Panc1 (cell line): ENCODE measurements around the gene CIB4. TPM values are rescaled to one million over a fixed set of nuclear protein-coding genes. Genes with fewer than 3 reads are reported as not detected.
"Not testable (repeated sequence)": the region's sequence is repeated elsewhere in the genome, so short reads cannot be mapped to it uniquely, and the experiment has no call there.

Experiments used
- ATAC-seq: fragments of 200-7000 bp; cut with Tn5 transposase; 2 replicates; pipeline ENCODE4 v1.9.1; 2020; ENCODE audit warnings: mild to moderate bottlenecking, moderate library complexity
- BruUV-seq: library from RNA; stranded (reverse); fragments of 400-500 nt; replicated peaks from 2 replicates; lab custom pipeline; 2021; lab: Mats Ljungman, UMichigan
- CTCF ChIA-PET: fragments of 300-600 bp; sonication (Branson Sonifier 250); formaldehyde crosslinking; loops from one replicate; lab custom pipeline; 2022; ENCODE audit warnings: antibody characterized with exemption; lab: Charles Lee
- POLR2A ChIA-PET: fragments of 300-600 bp; sonication (Branson Sonifier 250); formaldehyde crosslinking; loops from one replicate; lab custom pipeline; 2022; ENCODE audit warnings: antibody characterized with exemption; lab: Charles Lee
- DNase-seq: peaks from one replicate; pipeline ENCODE4 v3.0.0-alpha.2; 2010; ENCODE audit warnings: low read depth, low spot score
- H3K27ac ChIP-seq: 2 replicates; pipeline ENCODE4 v1.5.1; 2011; ENCODE audit warnings: mild to moderate bottlenecking, low read length, inconsistent platforms
- H3K27me3 ChIP-seq: fragments of 200-500 bp; sonication (Bioruptor generic); 2 replicates; pipeline ENCODE4 v1.6.0; 2014; ENCODE audit warnings: low read length, inconsistent platforms; ENCODE audit not compliant: control insufficient read depth, insufficient read depth
- H3K36me3 ChIP-seq: fragments of 200-500 bp; sonication (Bioruptor generic); 2 replicates; pipeline ENCODE4 v1.5.1; 2014; ENCODE audit warnings: inconsistent platforms, mild to moderate bottlenecking, low read length, moderate library complexity; ENCODE audit not compliant: control insufficient read depth, insufficient read depth
- H3K4me1 ChIP-seq: 2 replicates; pipeline ENCODE4 v1.5.1; 2011; ENCODE audit warnings: inconsistent platforms, mild to moderate bottlenecking, low read length, moderate library complexity; ENCODE audit not compliant: control insufficient read depth, insufficient read depth
- H3K4me3 ChIP-seq, 2 experiments: 2 replicates each; pipeline ENCODE4 v1.5.1; 2011 to 2012; ENCODE audit warnings: low read depth in 2 of 2, low read length in 2 of 2, mild to moderate bottlenecking in 2 of 2, inconsistent platforms in 1 of 2, moderate library complexity in 1 of 2
- H3K9me3 ChIP-seq: fragments of 200-500 bp; sonication (Bioruptor generic); 2 replicates; pipeline ENCODE4 v1.5.1; 2014; ENCODE audit warnings: low read depth, mild to moderate bottlenecking, inconsistent platforms, low read length, moderate library complexity; ENCODE audit not compliant: control insufficient read depth, insufficient read depth
- CTCF ChIP-seq: fragments of 450-650 bp; IDR thresholded peaks from 2 replicates; pipeline ENCODE4 v1.5.1; 2017; ENCODE audit warnings: mild to moderate bottlenecking
- POLR2AphosphoS5 ChIP-seq: IDR thresholded peaks from 2 replicates; pipeline ENCODE4 v1.6.1; 2012; ENCODE audit warnings: mild to moderate bottlenecking, low read depth, low read length, moderate library complexity
- REST ChIP-seq, 2 experiments: IDR thresholded peaks; 2 replicates each; pipeline ENCODE4 v1.6.1; 2011 to 2012; ENCODE audit warnings: low read depth in 2 of 2, control low read depth in 1 of 2, low read length in 1 of 2, mild to moderate bottlenecking in 1 of 2, moderate library complexity in 1 of 2; ENCODE audit not compliant: insufficient read depth in 1 of 2
- SIN3A ChIP-seq: IDR thresholded peaks from 2 replicates; pipeline ENCODE4 v1.6.1; 2012; ENCODE audit warnings: low read depth, mild to moderate bottlenecking, low read length, moderate library complexity, borderline replicate concordance; ENCODE audit not compliant: insufficient read depth
- TCF7L2 ChIP-seq: IDR thresholded peaks from 2 replicates; pipeline ENCODE4 v1.6.1; 2011; ENCODE audit warnings: mild to moderate bottlenecking, low read depth, low read length, inconsistent platforms
- in situ Hi-C: cut with HindIII; loops from 2 replicates; pipeline ENCODE4 v1.10.0; 2016; ENCODE audit warnings: low sequenced_read_pairs, low pct_unique_long_range_greater_than_20kb
- intact Hi-C: fragments of 100-400 bp; cut with micrococcal nuclease; formaldehyde crosslinking; loops from one replicate; pipeline ENCODE4 v1.10.0; 2022; ENCODE audit not compliant: unreplicated experiment
- total RNA-seq: library from RNA; stranded (reverse); gene quantifications from one replicate; pipeline ENCODE4 v1.2.1, GENCODE V29; 2021; ENCODE audit not compliant: unreplicated experiment

The CIB4 gene
- total RNA-seq, 1 experiment from 2014 or later = 0.33 TPM

- in situ Hi-C loops (no loop called here), intact Hi-C loops (no loop called here)
- TF ChIP-seq SIN3A (no peak), REST (IDR thresholded peaks at IDR 0.05; ENCODE audit: insufficient read depth in 1 of 2, low read depth in 2 of 2, low read length in 1 of 2) (no peak), TCF7L2 (no peak), CTCF (no peak), POLR2AphosphoS5 (no peak)
- H3K27ac ChIP-seq = no peak overlapping the region
- ChIA-PET POLR2A (no interaction called here), CTCF (no interaction called here)
- peaks cover 8% of the 10 kb centered on the region for H3K27me3 ChIP-seq
- H3K36me3 ChIP-seq = no peaks in the 10 kb centered on the region
- no peak overlapping the region for H3K4me3 ChIP-seq
- no peaks in the 10 kb centered on the region for H3K4me1 ChIP-seq
- DNase-seq (no peak), ATAC-seq (no peak)
- H3K9me3 ChIP-seq = no peaks in the 10 kb centered on the region
- no TSS peak for BruUV-seq
These were observed 25.5 kb upstream of the CIB4 start for GRCh38 chr2:26666671-26667070.

- ATAC-seq, BruUV-seq, H3K4me3 ChIP-seq, H3K9me3 ChIP-seq, POLR2A ChIA-PET, H3K4me1 ChIP-seq, H3K27ac ChIP-seq, DNase-seq, H3K36me3 ChIP-seq, intact Hi-C loops, H3K27me3 ChIP-seq, CTCF ChIA-PET, in situ Hi-C loops: not testable (repeated sequence)
These were observed 24.1 kb upstream of the CIB4 start for GRCh38 chr2:26665296-26665695.

GRCh38 chr2:26660363-26660962, 19.3 kb upstream of the CIB4 start:
- H3K27ac ChIP-seq = no peak overlapping the region
- in situ Hi-C loops (no loop called here), intact Hi-C loops (no loop called here)
- BruUV-seq = no TSS peak
- ChIA-PET POLR2A (no interaction called here), CTCF (no interaction called here)
- H3K4me1 ChIP-seq = no peaks in the 10 kb centered on the region
- H3K9me3 ChIP-seq = peaks cover 10% of the 10 kb centered on the region; the same call in 1 of the 2 replicates
- DNase-seq (no peak), ATAC-seq (no peak)
- TF ChIP-seq TCF7L2 = no peak
- TF ChIP-seq REST (IDR thresholded peaks at IDR 0.05; ENCODE audit: insufficient read depth in 1 of 2, low read depth in 2 of 2, low read length in 1 of 2) = no peak
- TF ChIP-seq POLR2AphosphoS5 = no peak
- no peak for TF ChIP-seq SIN3A
- TF ChIP-seq CTCF = no peak
- peaks cover 5% of the 10 kb centered on the region for H3K27me3 ChIP-seq
- H3K4me3 ChIP-seq = no peak overlapping the region
- no peaks in the 10 kb centered on the region for H3K36me3 ChIP-seq
